Measurements from ENCODE around the gene ME3.

DNA sequence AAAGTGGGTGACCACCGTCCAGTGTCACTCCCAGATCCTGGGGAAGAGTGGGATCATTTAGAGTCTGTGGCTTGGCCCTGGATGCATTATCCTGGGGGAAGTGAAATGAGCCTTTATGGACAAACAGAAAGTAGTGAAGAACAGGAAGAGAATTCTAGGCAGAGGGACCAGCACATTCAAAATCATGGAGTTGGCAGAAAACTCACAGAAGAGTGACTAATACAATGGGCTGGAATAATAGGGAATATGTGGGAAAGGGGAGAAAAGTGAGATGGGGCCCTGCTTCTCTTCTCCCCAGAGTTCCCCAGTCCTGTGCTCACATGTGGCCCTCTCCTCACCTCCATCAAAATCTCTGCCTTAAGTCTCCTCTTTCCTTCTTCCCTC is 213.4 kb downstream of the ME3 start:
- TF ChIP-seq, protein P1, sequence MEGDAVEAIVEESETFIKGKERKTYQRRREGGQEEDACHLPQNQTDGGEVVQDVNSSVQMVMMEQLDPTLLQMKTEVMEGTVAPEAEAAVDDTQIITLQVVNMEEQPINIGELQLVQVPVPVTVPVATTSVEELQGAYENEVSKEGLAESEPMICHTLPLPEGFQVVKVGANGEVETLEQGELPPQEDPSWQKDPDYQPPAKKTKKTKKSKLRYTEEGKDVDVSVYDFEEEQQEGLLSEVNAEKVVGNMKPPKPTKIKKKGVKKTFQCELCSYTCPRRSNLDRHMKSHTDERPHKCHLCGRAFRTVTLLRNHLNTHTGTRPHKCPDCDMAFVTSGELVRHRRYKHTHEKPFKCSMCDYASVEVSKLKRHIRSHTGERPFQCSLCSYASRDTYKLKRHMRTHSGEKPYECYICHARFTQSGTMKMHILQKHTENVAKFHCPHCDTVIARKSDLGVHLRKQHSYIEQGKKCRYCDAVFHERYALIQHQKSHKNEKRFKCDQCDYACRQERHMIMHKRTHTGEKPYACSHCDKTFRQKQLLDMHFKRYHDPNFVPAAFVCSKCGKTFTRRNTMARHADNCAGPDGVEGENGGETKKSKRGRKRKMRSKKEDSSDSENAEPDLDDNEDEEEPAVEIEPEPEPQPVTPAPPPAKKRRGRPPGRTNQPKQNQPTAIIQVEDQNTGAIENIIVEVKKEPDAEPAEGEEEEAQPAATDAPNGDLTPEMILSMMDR (IDR thresholded peaks at IDR 0.05), result no peak
- TF ChIP-seq POLR2AphosphoS5 (IDR thresholded peaks at IDR 0.05; ENCODE audit: insufficient read depth in 1 of 2, low read depth in 1 of 2), result no peak
- TF ChIP-seq POLR2A (IDR thresholded peaks at IDR 0.05), result no peak

Measured in vagina (tissue), 2 donors.